Stimulated activated effector memory CD8-positive, alpha-beta T cell treated with anti-CD3 and anti-CD28 coated beads, Interleukin-12 subunit alpha, Interleukin-12 subunit beta, amount 100 ng/mL, for 72 hours (primary cell): ENCODE data around the gene ZFYVE21.

Source experiments
- ATAC-seq: fragments of 150-1000 bp; cut with Tn5 transposase; 2 replicates; pipeline ENCODE4 v1.10.0; 2021
- DNase-seq, 2 donors: peaks; one replicate each; pipeline ENCODE4 v3.0.0; 2021 to 2022; ENCODE audit warnings: low spot score in 2 of 2
- H3K27ac Mint-ChIP-seq: one replicate; pipeline ENCODE4 v1.8.0; 2022; ENCODE audit warnings: mild to moderate bottlenecking, mixed read lengths
- H3K36me3 Mint-ChIP-seq: one replicate; pipeline ENCODE4 v1.8.0; 2022; ENCODE audit warnings: mild to moderate bottlenecking, mixed read lengths
- H3K4me1 Mint-ChIP-seq: one replicate; pipeline ENCODE4 v1.8.0; 2022; ENCODE audit warnings: mixed read lengths
- H3K4me3 Mint-ChIP-seq: one replicate; pipeline ENCODE4 v1.8.0; 2022; ENCODE audit warnings: mild to moderate bottlenecking, mixed read lengths
- H3K9me3 Mint-ChIP-seq: one replicate; pipeline ENCODE4 v1.8.0; 2022; ENCODE audit warnings: mixed read lengths

The ZFYVE21 gene

DNA sequence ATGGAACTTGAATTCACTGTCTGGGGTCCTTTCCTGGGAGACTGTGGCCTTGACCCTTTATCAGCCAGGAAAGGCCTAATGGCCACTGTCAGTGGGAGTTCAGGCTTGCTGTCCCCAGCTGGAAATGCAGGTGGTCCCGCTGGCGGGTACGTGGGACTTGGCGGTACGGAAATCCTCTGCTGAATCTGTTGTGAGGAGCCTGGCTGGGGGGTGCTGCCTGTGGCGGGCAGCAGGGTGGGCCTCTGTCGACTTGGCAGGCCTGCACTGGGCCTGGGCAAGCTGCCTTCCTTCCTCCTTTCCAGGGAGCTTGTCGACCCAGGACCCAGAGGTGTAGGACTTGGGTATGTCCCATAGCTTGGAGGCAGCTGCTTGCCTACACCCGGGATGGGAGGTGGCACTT lies 26.3 kb downstream of the ZFYVE21 start:
- H3K4me1 Mint-ChIP-seq = no peaks in the 10 kb centered on the region
- no peak for DNase-seq
- H3K36me3 Mint-ChIP-seq = peaks cover 29% of the 10 kb centered on the region
- no peak overlapping the region for H3K4me3 Mint-ChIP-seq
- no peak overlapping the region for H3K27ac Mint-ChIP-seq
- ATAC-seq = no peak
- no peaks in the 10 kb centered on the region for H3K9me3 Mint-ChIP-seq

DNA sequence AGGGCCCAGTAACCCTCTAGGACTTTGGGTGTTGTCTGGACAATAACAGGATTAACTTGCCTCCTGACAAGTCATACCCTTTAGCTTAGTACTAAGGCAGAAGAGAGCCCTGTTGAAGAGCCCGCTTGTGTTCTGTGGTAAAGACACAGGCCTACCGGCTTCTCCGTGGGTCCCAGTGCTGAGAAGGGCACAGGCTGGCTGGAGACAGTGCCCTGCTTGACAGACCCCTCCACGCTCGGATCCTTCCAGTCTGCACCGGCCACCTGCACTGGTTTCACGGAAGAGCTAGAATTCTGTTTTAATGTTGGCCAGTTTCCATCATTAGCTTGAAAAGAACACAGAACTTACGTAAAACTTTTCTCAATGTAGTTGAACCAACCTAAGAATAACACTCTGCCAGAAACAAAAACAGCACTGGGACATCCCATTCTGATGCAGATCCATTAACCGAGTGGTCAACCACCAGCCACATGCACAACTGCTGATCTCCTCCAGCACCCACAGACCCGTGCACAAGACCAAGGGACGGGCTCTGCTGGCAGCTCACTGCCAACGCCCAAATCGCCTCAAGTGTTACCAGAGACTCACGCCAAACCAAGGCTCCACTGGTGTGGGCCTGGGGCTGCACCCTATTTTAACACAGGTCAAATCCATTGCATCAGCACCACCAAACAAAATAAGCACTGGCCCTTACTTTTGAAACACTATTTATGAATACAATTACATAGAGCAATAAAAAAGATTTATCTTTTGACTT lies 27.1 kb downstream of the ZFYVE21 start:
- Mint-ChIP-seq H3K9me3 (no peaks in the 10 kb centered on the region), H3K27ac (no peak overlapping the region), H3K4me3 (no peak overlapping the region), H3K36me3 (peaks cover 25% of the 10 kb centered on the region), H3K4me1 (no peaks in the 10 kb centered on the region)
- DNase-seq (no peak), ATAC-seq (no peak)

DNA sequence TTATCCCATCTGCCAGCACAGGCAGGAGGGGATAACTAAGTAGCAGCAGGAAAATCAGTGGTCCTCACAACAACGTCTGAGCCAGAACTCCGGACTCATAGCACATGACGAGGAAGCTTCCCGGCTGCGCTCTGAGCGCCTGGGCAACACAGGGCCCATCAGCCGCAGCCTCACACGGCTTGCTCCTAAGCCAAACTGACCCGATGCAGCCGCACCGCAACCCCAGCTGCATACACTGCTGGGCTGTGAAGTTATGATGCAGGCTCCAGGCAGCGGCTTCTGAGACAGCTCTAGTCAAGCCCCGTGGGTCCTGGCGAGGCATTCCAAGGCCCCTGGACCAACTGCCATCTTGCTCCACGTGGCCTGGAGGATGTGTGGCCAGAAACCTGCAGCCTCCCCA lies 28.1 kb downstream of the ZFYVE21 start:
- H3K36me3 Mint-ChIP-seq = peaks cover 15% of the 10 kb centered on the region
- peaks cover 9% of the 10 kb centered on the region for H3K4me1 Mint-ChIP-seq
- DNase-seq (no peak), ATAC-seq (no peak)
- H3K4me3 Mint-ChIP-seq = no peak overlapping the region
- no peak overlapping the region for H3K27ac Mint-ChIP-seq
- H3K9me3 Mint-ChIP-seq = no peaks in the 10 kb centered on the region

DNA sequence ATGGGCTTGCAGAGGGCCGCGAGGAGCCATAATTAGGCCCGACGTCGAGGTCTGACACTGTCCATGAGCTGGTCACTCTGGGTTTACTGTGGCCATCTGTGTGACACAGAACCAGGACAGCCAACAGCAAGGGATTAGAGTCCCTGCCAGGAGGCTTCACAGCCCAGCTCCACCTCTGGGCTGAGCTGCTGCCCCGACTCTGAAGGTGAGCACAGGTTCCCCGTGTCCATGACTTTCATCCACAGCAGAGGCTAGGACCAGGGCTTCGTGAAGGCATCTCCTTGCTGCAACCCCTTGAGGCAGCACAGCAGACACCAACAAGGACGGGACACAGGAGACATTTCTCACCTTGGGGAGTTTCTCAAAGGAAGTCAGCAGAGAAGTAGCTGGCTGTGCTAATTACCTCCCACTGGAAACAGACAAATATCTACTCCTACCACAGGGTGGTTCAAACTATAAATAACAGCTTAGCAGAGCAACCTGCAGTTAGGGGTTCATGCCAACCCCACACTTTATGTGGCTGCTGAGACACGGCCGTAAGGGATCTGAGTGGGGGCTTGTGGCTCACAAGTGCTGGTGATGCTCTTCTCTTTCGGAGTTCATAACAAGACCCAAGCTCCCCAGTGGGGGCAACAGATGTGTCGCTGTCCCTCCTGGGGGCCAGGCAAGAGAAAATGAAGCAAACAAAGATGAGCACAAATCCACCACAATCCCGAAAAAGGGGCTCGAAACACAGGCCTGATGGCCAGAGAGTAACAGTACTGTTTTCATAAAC lies 29.2 kb downstream of the ZFYVE21 start:
- Mint-ChIP-seq H3K4me1 (peaks cover 11% of the 10 kb centered on the region), H3K27ac (peak overlapping the region; percentile 56), H3K36me3 (peaks cover 17% of the 10 kb centered on the region), H3K9me3 (no peaks in the 10 kb centered on the region), H3K4me3 (no peak overlapping the region)
- ATAC-seq = no peak
- no peak for DNase-seq

DNA sequence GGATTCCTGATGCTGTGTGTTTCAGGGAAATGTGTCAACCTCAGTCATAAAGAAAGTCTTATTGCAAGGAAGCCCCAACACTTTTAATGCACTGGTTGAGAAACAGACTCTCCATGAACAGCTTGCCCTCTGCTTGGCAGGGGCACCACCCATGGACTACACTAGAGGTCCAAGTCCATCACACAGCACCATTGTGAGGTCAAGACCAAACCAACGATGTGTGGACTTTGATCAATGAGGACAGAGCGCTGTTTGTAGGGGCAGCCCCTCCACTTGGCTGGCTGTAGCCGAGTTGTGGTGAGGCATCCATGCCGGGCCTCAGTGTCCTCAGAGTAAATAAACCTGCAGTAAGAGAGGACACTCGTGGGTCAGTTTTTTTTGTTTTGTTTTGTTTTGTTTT lies 29.8 kb downstream of the ZFYVE21 start:
- no peaks in the 10 kb centered on the region for H3K9me3 Mint-ChIP-seq
- no peak overlapping the region for H3K4me3 Mint-ChIP-seq
- no peak for ATAC-seq
- peaks cover 11% of the 10 kb centered on the region for H3K4me1 Mint-ChIP-seq
- DNase-seq = no peak
- no peak overlapping the region for H3K27ac Mint-ChIP-seq
- H3K36me3 Mint-ChIP-seq = peaks cover 16% of the 10 kb centered on the region

DNA sequence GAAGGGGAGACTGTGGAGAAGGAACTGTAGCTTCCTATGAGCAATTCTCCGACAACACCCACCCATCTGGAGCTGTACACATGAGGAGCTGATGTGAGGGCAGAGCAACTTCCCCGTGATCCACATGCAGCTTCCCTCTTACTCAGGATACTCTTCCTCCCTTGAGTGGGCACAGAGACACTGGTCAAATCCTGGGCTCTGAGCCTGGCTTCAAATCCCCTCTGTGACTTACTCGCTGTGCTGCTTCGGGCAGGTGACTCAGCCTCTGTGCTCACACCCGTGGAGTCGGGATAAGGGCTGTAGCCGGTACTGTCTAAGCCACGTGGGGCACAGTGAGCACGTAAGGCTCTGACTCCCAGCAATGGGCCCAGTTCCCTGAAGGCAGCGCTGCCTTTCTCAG lies 31.1 kb downstream of the ZFYVE21 start:
- Mint-ChIP-seq H3K4me3 (no peak overlapping the region), H3K27ac (no peak overlapping the region), H3K9me3 (no peaks in the 10 kb centered on the region), H3K36me3 (peaks cover 11% of the 10 kb centered on the region), H3K4me1 (peaks cover 11% of the 10 kb centered on the region)
- ATAC-seq (no peak), DNase-seq (no peak)

DNA sequence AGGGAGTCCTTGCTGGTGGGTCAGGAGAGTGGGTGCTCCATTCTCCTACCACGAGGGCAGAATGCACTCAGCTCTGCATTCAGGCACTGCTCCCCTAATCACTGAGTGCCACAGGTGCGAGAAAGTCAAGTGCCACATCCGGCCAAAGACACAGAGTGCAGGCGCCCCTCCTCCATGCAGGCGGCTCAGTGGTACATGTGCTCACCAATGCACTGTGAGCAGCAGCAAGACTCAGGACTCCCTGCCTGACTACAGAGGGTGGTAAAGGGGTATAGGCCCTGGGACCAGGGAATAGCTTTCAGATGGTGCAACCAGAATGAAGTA lies 32.9 kb downstream of the ZFYVE21 start:
- H3K27ac Mint-ChIP-seq = peak overlapping the region; percentile 56
- peak in 1 of 2 donors; percentile 65 for DNase-seq
- ATAC-seq = peak; percentile 97
- H3K9me3 Mint-ChIP-seq = no peaks in the 10 kb centered on the region
- H3K4me3 Mint-ChIP-seq = no peak overlapping the region
- H3K36me3 Mint-ChIP-seq = peaks cover 23% of the 10 kb centered on the region
- H3K4me1 Mint-ChIP-seq = peaks cover 11% of the 10 kb centered on the region

DNA sequence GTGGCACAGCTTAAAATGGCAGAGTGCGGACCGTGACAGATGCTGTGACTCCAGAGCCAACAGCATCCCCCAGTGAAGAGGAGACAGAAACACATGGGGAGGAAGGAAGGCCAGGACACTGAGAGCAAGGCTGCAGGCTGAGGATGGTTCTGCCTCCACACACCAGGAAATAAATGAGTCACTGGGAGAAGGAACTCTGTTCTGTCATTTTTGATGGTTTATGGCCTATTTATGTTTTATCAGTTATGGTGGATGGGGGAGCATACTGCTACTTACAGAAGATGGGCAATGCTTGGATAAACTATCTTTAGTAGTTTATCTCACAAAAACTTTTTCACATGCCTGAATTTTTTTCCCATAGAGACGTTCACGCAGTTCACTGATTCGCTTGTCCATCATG lies 33.8 kb downstream of the ZFYVE21 start:
- H3K27ac Mint-ChIP-seq = peak overlapping the region; percentile 37
- H3K4me1 Mint-ChIP-seq = peaks cover 11% of the 10 kb centered on the region
- ATAC-seq (no peak), DNase-seq (no peak)
- H3K4me3 Mint-ChIP-seq = no peak overlapping the region
- H3K36me3 Mint-ChIP-seq = peaks cover 31% of the 10 kb centered on the region
- H3K9me3 Mint-ChIP-seq = no peaks in the 10 kb centered on the region

DNA sequence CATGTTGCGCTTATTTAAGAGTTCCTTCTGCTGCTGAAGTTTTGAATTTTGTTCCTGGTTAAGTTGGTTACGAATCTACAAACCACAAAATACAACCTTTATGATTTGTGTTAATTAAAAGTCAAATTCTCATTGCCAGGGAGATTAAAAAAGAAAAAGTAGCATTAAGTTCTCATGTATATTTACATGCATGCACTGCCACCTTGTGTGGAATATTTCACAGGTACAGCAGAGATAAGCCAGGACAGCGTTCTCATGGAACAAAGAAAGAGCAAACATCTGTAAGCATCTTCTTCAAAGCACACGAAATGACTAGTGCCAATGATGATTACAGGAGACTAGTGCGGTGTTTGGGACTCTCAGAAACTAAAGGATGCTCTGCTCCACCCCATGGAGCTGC lies 34.2 kb downstream of the ZFYVE21 start:
- no peak for DNase-seq
- Mint-ChIP-seq H3K4me1 (peaks cover 11% of the 10 kb centered on the region), H3K9me3 (no peaks in the 10 kb centered on the region), H3K4me3 (no peak overlapping the region), H3K36me3 (peaks cover 31% of the 10 kb centered on the region), H3K27ac (peak overlapping the region; percentile 37)
- no peak for ATAC-seq

DNA sequence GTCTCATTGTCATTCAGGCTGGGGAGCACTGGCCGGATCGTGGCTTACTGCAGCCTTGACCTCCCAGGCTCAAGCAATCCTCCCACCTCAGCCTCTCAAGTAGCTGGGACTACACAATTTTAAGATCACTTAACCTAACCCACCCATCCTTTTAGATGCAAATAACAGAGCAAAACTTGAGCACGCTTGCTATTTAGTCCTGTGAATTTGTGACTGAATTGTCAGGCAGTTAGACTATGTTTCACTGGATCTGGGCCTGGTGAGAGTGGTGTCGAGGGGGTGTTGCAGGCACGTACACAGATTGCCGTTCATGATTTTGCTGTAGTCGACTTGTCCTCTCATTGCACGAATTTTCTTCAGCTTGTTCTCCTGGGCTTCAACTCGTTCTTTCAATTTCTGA lies 38.2 kb downstream of the ZFYVE21 start:
- peaks cover 31% of the 10 kb centered on the region for H3K36me3 Mint-ChIP-seq
- DNase-seq = no peak
- H3K27ac Mint-ChIP-seq = no peak overlapping the region
- H3K9me3 Mint-ChIP-seq = no peaks in the 10 kb centered on the region
- peaks cover 1% of the 10 kb centered on the region for H3K4me1 Mint-ChIP-seq
- no peak overlapping the region for H3K4me3 Mint-ChIP-seq
- ATAC-seq = no peak

DNA sequence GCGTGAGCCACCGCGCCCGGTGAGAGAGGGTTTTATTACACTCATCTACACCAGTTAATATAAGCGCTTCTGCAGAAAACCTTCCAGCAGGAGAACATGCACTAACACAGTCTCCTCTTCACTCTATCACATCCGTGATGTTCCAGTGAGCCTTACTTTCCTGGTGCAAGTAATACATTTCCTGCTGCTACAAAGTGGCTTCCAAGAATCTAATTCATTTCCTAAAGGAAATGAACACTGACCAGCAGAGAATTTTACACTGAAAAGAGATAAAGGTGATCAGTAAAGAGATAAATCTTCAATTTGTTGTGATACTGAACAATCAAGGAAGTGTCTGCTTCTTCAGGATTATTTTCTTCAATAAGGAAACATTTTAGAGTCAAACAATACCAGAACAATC lies 39.5 kb downstream of the ZFYVE21 start:
- Mint-ChIP-seq H3K9me3 (no peaks in the 10 kb centered on the region), H3K36me3 (peaks cover 24% of the 10 kb centered on the region), H3K27ac (no peak overlapping the region), H3K4me1 (no peaks in the 10 kb centered on the region), H3K4me3 (no peak overlapping the region)
- no peak for ATAC-seq
- DNase-seq = no peak

DNA sequence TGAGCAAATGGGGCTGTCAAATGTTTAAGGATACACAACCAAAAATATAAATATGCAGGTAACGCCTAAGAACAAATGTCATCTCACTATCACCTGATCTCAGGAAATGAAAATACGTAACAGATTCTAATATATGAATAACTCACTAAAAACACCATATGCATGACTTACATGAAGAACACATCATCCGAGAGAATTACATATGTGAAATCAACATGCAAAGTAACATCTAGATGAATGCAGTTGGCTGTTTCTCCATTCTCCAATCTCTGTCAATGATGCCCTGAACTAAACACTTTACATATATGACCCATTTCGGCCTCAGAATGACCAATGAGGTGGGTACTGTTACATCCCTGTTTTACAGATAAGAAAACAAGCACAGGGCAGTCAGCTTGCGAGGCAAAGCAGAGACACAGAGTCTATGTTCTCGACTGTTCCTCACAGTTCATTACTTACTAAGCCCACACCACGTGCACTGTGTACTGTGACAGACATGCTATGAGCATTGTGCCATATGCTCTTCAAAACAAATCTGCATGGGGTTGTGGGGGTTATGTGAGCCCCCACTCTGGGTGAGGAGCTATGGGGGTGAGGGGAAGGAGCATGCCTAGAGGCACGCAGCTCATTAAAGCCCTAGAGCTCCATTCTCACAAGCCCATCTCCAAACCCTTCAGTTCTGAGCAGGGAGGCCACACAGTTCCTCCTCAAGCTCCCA lies 42.6 kb downstream of the ZFYVE21 start:
- Mint-ChIP-seq H3K4me3 (no peak overlapping the region), H3K36me3 (peaks cover 11% of the 10 kb centered on the region), H3K27ac (no peak overlapping the region), H3K9me3 (no peaks in the 10 kb centered on the region), H3K4me1 (no peaks in the 10 kb centered on the region)
- DNase-seq = no peak
- no peak for ATAC-seq

DNA sequence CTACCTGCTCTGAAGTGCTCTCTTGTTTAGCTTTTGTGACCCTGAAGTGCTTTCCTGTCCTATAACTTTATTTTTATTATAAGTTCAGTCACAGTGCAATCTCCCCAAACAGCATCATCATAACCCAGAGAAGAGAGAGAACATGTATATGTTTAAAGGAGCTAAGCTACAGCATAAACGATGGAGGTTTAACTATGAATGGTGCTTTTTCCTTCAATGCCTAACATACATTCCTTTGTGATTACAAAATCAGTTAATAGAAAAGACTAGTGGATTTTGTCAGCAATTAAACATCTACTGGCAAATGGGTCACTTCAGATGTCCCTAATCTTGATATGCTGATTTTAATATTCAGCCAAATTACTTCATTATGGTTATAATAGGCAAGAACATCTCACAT lies 46.4 kb downstream of the ZFYVE21 start:
- Mint-ChIP-seq H3K9me3 (no peaks in the 10 kb centered on the region), H3K4me1 (peaks cover 6% of the 10 kb centered on the region), H3K4me3 (no peak overlapping the region), H3K36me3 (peaks cover 7% of the 10 kb centered on the region), H3K27ac (no peak overlapping the region)
- no peak for DNase-seq
- no peak for ATAC-seq

DNA sequence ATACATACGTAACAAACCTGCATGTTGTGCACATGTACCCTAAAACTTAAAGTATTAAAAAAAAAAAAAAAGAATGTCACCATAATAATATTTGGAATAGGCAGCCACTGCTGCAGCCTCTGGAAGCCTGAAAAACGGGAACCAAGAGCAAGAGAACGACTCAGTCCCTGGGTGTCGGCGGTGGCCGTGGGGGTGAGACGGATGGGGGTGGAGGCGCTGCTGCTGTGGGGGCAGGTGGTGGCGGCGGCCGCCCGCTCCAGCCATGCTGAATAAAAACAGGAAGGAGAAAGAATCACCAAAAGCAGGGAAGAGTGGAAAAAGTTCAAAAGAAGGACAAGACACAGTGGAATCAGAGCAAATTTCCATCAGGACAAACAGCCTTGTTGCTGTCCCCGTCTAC lies 46.9 kb downstream of the ZFYVE21 start:
- peaks cover 6% of the 10 kb centered on the region for H3K4me1 Mint-ChIP-seq
- no peaks in the 10 kb centered on the region for H3K9me3 Mint-ChIP-seq
- no peak for ATAC-seq
- no peak for DNase-seq
- no peak overlapping the region for H3K4me3 Mint-ChIP-seq
- H3K36me3 Mint-ChIP-seq = peaks cover 7% of the 10 kb centered on the region
- no peak overlapping the region for H3K27ac Mint-ChIP-seq

DNA sequence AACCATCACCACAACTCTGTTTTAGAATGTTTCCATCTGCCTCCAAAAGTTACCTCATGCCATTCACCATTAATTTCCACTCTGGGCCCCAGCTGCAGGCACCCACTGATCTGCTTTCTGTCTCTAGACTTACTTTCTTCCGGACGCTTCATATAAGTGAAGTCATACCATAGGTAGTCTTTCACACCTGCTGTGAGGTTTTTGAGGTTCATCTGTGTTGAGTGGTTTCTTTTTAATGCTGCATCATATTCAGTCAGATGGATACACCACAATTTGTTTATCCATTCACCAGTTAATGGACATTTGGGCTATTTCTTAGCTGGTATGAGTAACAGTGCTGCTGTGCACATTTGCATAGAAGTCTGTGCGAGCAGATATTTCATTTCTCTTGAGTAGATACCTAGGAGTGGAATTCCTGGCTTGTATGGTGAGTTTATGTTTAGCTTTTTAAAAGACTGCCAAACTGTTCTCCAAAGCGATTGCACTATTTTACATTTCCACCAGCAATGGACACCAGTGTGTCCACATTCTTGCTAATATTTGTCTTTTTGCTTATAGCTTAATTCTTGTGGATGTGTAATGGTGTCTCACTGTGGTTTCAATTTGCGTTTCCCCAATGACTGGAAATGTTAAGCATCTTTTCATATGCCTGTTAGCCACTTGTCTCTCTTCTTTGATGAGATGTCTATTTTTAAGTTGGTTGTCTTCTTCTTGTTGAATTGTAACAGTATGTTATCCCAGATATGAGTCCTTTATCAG lies 48.3 kb downstream of the ZFYVE21 start:
- H3K36me3 Mint-ChIP-seq = peaks cover 7% of the 10 kb centered on the region
- H3K4me3 Mint-ChIP-seq = no peak overlapping the region
- no peak overlapping the region for H3K27ac Mint-ChIP-seq
- DNase-seq = no peak
- no peaks in the 10 kb centered on the region for H3K9me3 Mint-ChIP-seq
- H3K4me1 Mint-ChIP-seq = peaks cover 6% of the 10 kb centered on the region
- peak; percentile 79 for ATAC-seq
